Lung (tissue), 12 donors: ENCODE results near the gene TK2. TPM values are rescaled to one million over a fixed set of nuclear protein-coding genes. Genes with fewer than 3 reads are reported as not detected.

Source experiments
- ATAC-seq: fragments of 200-7000 bp; cut with Tn5 transposase; one replicate; pipeline ENCODE4 v1.9.1; 2020; ENCODE audit warnings: moderate number of reproducible peaks; ENCODE audit not compliant: insufficient read depth, low FRiP score
- DNase-seq, 3 donors: peaks; one replicate each; pipeline ENCODE4 v3.0.0-alpha.2; 2013 to 2017
- H3K27ac ChIP-seq, 2 donors: one replicate each; pipeline ENCODE4 v1.5.1; 2013; ENCODE audit warnings: mild to moderate bottlenecking in 2 of 2, moderate library complexity in 2 of 2, control low read depth in 1 of 2, inconsistent platforms in 1 of 2, low read depth in 1 of 2, low read length in 1 of 2
- H3K27me3 ChIP-seq, 3 donors: one replicate each; pipeline ENCODE4 v1.5.1; 2013; ENCODE audit warnings: low read length in 2 of 3; ENCODE audit not compliant: control insufficient read depth in 3 of 3, insufficient read depth in 3 of 3
- H3K36me3 ChIP-seq, 4 donors: one replicate each; pipeline ENCODE4 v1.5.1; 2013; ENCODE audit warnings: low read length in 4 of 4, mild to moderate bottlenecking in 1 of 4, moderate library complexity in 1 of 4; ENCODE audit not compliant: control insufficient read depth in 4 of 4, insufficient read depth in 4 of 4
- H3K4me1 ChIP-seq, 5 donors: one replicate each; pipeline ENCODE4 v1.5.1; 2013; ENCODE audit warnings: low read length in 5 of 5, mild to moderate bottlenecking in 2 of 5, moderate library complexity in 1 of 5; ENCODE audit not compliant: control insufficient read depth in 5 of 5, insufficient read depth in 5 of 5
- H3K4me3 ChIP-seq: one replicate; pipeline ENCODE4 v1.5.1; 2013; ENCODE audit warnings: mild to moderate bottlenecking, control low read depth, moderate library complexity
- H3K9ac ChIP-seq, 2 donors: one replicate each; pipeline ENCODE4 v1.5.1; 2013; ENCODE audit warnings: low read length in 2 of 2, control low read depth in 1 of 2; ENCODE audit not compliant: insufficient read depth in 1 of 2
- H3K9me3 ChIP-seq, 4 donors: one replicate each; pipeline ENCODE4 v1.5.1; 2013; ENCODE audit warnings: low read length in 3 of 4, mild to moderate bottlenecking in 1 of 4, moderate library complexity in 1 of 4; ENCODE audit not compliant: control insufficient read depth in 4 of 4, insufficient read depth in 3 of 4
- CTCF ChIP-seq: IDR thresholded peaks from 2 replicates; pipeline ENCODE4 v1.5.1; 2012; ENCODE audit warnings: mild to moderate bottlenecking; ENCODE audit errors: control extremely low read depth, extremely low read depth
- WGBS, 2 donors: extraction: QIAGEN DNeasy Blood & Tissue Kit; methylation state at CpG; one replicate each; pipeline ENCODE4 v1.1.7; 2013; 5-methylcytosine and 5-hydroxymethylcytosine counted together
- polyA plus RNA-seq, 2 donors: library from polyadenylated mRNA; stranded (reverse); fragments of 200-250 nt; gene quantifications; one replicate each; pipeline ENCODE4 v1.2.1, GENCODE V29; 2013
- total RNA-seq, 2 donors: library from RNA; depleted of rRNA in 1 of 2; stranded (reverse); fragments of >200 nt in 1 of 2; gene quantifications; one replicate each; pipeline ENCODE4 v1.2.1, GENCODE V29; 2014 to 2021
- donor health status: control.
- donor health status: control.
- donor health status: Bipolar disorder and iron deficiency.
- donor health status: healthy.
- donor health status: DM: yes; HTN: yes; CAD: no.

TK2 gene
- total and polyA plus RNA-seq, 4 donors = 13.1 to 37.7 (median 25.0) TPM

DNA sequence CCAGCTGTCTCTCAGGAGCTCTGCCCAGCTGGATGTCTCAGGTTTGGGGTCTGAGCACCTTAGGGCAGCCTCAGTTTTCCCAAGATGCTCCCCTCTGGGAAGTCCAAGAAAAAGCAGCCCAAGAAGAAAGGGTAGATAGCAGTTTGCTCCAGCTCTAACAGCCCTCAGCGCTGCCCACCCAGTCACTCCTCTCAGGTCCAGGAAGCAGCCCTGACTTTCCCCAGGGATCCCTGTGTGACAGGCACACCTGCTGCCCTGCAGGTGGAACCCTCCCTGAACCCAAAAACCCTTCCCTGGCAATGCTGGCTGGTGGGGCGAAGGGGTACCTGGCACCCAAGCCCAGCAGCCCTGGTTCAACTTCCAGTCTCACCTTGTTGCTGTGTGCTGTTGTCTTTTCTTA lies 74.7 kb downstream of the TK2 start:
- no peak overlapping the region for H3K27ac ChIP-seq
- DNase-seq (no peak), ATAC-seq (no peak)
- no peaks in the 10 kb centered on the region for H3K27me3 ChIP-seq
- H3K9me3 ChIP-seq = no peaks in the 10 kb centered on the region
- WGBS, 2 donors = 85 to 87% methylated on average over 2 of the region's 2 CpGs
- H3K9ac ChIP-seq = no peak overlapping the region
- no peak for TF ChIP-seq CTCF
- peaks cover 0 to 7% (median under 1%) of the 10 kb centered on the region in 5 donors for H3K4me1 ChIP-seq
- H3K4me3 ChIP-seq = no peak overlapping the region
- no peaks in the 10 kb centered on the region for H3K36me3 ChIP-seq

GRCh38 chr16:66474750-66475199 lies 75.1 kb downstream of the TK2 start:
- Histone ChIP-seq H3K36me3 (no peaks in the 10 kb centered on the region), H3K27ac (no peak overlapping the region), H3K4me3 (no peak overlapping the region), H3K9me3 (no peaks in the 10 kb centered on the region), H3K4me1 (peaks cover 0 to 7% (median 0%) of the 10 kb centered on the region in 5 donors), H3K27me3 (no peaks in the 10 kb centered on the region), H3K9ac (no peak overlapping the region)
- WGBS, 2 donors = 10 to 14% methylated on average over 4 of the region's 4 CpGs
- TF ChIP-seq CTCF = no peak
- DNase-seq (peak in 2 of 3 donors; percentile 38 to 54), ATAC-seq (no peak)

- DNase-seq (no peak), ATAC-seq (no peak)
- 89% methylated on average over 4 of the region's 4 CpGs for WGBS, 2 donors
- Histone ChIP-seq H3K9ac (no peak overlapping the region), H3K9me3 (no peaks in the 10 kb centered on the region), H3K27me3 (no peaks in the 10 kb centered on the region), H3K36me3 (no peaks in the 10 kb centered on the region), H3K4me3 (no peak overlapping the region), H3K4me1 (peaks cover 0 to 7% (median 0%) of the 10 kb centered on the region in 5 donors), H3K27ac (no peak overlapping the region)
- TF ChIP-seq CTCF = no peak
These were observed 76.0 kb downstream of the TK2 start for GRCh38 chr16:66473654-66474519.
